ENCODE measurements around the gene BICD2.
A peak's percentile ranks its signal among the peaks of the same experiment; 100 is the strongest.

BICD2 gene

DNA sequence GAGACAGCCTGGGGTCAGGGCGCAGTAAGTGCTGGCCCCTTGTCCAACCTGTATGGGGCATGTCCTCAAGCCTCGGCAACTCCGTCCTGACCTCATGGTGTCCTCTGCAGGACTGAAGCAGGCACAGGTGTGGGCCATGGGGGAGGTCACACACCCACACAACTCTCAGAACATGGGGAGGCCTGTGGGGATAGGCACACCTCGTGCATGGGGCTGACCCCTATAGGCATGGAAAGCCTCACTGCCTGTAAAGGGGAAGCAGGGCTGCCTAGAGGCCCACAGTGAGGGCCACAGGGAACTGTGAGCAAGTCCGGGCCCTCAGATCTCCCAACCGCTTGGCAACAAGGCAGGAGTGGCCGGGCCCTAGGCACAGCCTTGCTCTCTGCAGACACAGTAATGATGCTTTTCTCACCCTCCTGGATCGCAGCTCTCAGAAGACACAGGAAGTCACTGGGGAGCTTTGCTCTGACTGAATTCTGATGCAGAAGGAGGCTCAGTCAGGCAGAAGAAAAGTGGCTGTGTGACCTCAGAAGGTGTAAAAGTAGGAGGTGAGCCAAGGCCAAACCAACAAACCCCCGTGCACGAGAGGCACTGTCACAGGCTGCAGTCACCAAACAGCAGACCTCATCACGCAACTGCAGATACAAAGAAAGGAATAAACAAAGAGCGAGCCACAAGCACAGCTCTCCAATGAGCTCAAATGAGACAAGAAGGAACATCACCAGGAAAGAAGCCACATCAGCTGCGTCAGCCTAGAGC lies 100.1 kb downstream of the BICD2 start:
- peak; percentile 26 for DNase-seq

GRCh38 chr9:92663951-92664350 lies 100.7 kb downstream of the BICD2 start:
- DNase-seq, result no peak

DNA sequence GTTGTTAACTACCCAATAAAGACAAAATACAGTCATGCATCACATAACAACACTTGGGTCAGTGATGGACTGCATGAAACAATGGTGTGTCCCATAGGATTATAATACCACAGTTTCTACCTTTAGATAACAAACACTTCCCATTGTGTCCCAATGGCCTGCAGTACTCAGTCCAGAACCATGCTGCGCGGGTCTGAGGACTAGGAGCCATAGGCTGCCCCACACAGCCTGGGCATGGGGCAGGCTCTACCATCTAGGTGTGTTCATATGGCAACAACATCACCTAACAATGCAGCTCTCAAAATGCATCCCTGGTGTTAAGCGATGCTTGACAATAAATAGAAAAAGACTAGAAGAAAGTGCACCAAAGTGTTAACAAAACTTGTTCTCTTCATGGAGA lies 101.5 kb downstream of the BICD2 start:
- DNase-seq, result no peak

DNA sequence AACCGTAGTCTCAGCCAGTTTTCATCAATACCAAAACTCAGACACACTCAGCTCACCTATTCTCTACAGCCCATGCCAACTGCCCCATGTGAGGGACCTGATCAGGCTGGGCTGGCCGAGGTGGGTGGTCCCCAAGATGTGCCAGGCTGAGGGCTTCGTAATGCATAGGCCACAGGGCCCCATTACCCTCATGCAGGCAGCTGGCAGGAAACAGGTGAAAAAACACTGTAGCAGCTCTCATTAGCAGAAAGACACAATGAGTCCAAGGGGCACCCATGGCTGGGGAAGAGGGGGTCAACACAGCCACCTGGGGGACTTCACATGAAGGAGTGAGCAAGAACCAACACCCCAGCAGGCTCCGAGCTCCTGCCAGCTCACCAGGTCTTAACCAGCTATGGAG lies 102.9 kb downstream of the BICD2 start:
- no peak for DNase-seq

Data from NK-92 treated with Interleukin-12 subunit alpha and Interleukin-12 subunit beta, amount 100 ng/mL, for 24 hours (cell line).